Measurements from ENCODE around the gene CHST14. TPM values are rescaled to one million over a fixed set of nuclear protein-coding genes. Genes with fewer than 3 reads are reported as not detected.

CHST14 gene
- total and polyA plus RNA-seq, 2 of the 8 experiments (the other 6 are each of a cell fraction or from before 2014, with no cell fraction given) = 13.4 to 20.3 TPM

DNA sequence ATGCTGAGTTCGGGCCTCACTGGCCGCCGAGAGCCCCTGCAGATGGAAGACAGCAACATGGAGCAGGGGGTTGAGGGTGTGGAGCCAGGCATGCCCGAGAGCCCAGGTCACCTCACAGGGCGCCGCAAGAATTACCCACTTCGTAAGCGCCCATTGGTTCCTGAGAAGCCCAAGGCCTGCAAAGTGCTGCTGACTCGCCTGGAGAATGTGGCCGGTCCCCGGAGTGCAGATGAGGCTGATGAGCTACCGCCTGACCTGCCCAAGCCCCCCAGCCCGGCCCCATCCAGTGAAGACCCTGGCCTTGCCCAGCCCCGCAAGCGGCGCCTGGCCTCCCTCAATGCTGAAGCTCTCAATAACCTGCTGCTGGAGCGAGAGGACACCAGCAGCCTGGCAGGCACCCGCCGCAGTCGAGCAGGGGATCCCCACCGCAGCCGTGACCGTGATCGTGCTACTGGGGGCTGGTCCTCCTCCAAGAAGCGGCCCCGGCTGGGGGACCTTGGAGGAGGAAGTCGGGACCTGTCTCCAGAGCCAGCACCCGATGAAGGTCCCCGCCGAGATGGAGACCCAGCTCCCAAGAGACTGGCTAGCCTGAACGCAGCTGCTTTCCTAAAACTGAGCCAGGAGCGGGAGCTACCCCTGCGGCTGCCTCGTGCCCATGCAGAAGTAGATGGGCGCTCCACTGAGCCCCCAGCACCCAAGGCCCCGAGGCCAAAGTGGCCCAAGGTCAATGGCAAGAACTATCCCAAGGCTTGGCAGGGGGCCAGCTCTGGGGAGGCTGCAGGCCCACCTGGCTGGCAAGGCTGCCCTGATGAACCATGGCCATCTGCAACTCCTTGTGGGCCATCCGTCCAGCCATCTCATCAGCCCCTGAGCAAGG is 12.1 kb upstream of the CHST14 start:
- H4K8ac ChIP-seq (ENCODE audit: extremely low read depth, insufficient read depth, low read length) = no peak overlapping the region; the same call in 1 of the 2 replicates
- no peak overlapping the region for H3K56ac ChIP-seq (replicated peaks; ENCODE audit: insufficient read length, low read depth, low read length)
- H4K91ac ChIP-seq (replicated peaks; ENCODE audit: insufficient read length, low read length) = no peak overlapping the region
- 93% methylated on average over 25 of the region's 37 CpGs; no CpG with 5 or more reads in 1 of the 2 experiments for WGBS, 2 experiments (ENCODE audit: extremely low coverage in 1 of 2, insufficient coverage in 1 of 2, insufficient read length in 1 of 2, insufficient replicate concordance in 2 of 2, low coverage in 1 of 2, low lambda C conversion rate in 2 of 2, missing lambda C conversion rate in 1 of 2)
- H2BK5ac ChIP-seq (ENCODE audit: low read depth, low read length) = no peak overlapping the region
- H2BK120ac ChIP-seq (replicated peaks; ENCODE audit: low read depth, low read length) = no peak overlapping the region
- peaks cover 43 to 47% of the 10 kb centered on the region in 2 experiments for H4K20me1 ChIP-seq (replicated peaks in 1 of 2; ENCODE audit: control insufficient read depth in 1 of 2, insufficient read depth in 2 of 2, low read length in 2 of 2)
- no peak overlapping the region for H2AK5ac ChIP-seq (ENCODE audit: low read depth, low read length)
- no peak overlapping the region for H3K4me3 ChIP-seq (ENCODE audit: extremely low read depth in 1 of 4, insufficient read depth in 2 of 4, low read depth in 3 of 4, low read length in 4 of 4)
- H3K27me3 ChIP-seq (replicated peaks in 1 of 4; ENCODE audit: control insufficient read depth in 3 of 4, extremely low read depth in 1 of 4, insufficient read depth in 3 of 4, low read length in 3 of 4) = no peaks in the 10 kb centered on the region
- no peak overlapping the region for H3K23ac ChIP-seq (ENCODE audit: insufficient read length)
- H3K36me3 ChIP-seq (ENCODE audit: control insufficient read depth in 2 of 4, insufficient read depth in 4 of 4, low read length in 3 of 4) = peaks cover 22 to 45% (median 41%) of the 10 kb centered on the region in 4 experiments
- peaks cover 0 to 13% (median 5%) of the 10 kb centered on the region in 4 experiments; a peak in 6 of 7 replicates for H3K4me1 ChIP-seq (replicated peaks in 1 of 4; ENCODE audit: control insufficient read depth in 3 of 4, insufficient read depth in 4 of 4, low read length in 3 of 4)
- no peak overlapping the region for H3K4ac ChIP-seq (replicated peaks; ENCODE audit: insufficient read length, low read depth, low read length)
- H3K79me2 ChIP-seq (ENCODE audit: control insufficient read depth in 1 of 2, insufficient read depth in 2 of 2, low read length in 2 of 2) = peaks cover 6 to 71% of the 10 kb centered on the region in 2 experiments
- H4K5ac ChIP-seq (ENCODE audit: insufficient read length, low read depth, low read length) = no peak overlapping the region
- no peak overlapping the region for H2BK12ac ChIP-seq (ENCODE audit: low read depth, low read length)
- H3K79me1 ChIP-seq (ENCODE audit: low read depth, low read length) = peaks cover 44% of the 10 kb centered on the region
- H3K23me2 ChIP-seq (ENCODE audit: low read depth, low read length) = no peaks in the 10 kb centered on the region
- FAIRE-seq (no peak), DNase-seq (ENCODE audit: low read depth in 1 of 2, low spot score in 2 of 2) (no peak)
- H2BK15ac ChIP-seq (ENCODE audit: low read length) = no peak overlapping the region
- H3K9me3 ChIP-seq (ENCODE audit: insufficient read depth in 2 of 2, low read depth in 1 of 2, low read length in 1 of 2) = no peaks in the 10 kb centered on the region
- H3K27ac ChIP-seq (ENCODE audit: low read depth, low read length) = no peak overlapping the region; the same call in 1 of the 2 replicates
- TF ChIP-seq HDAC6 (IDR thresholded peaks at IDR 0.05; ENCODE audit: low read depth, low read length) (no peak), HDAC2 (IDR thresholded peaks at IDR 0.05; ENCODE audit: borderline replicate concordance in 1 of 2, low read depth in 2 of 2, low read length in 2 of 2) (no peak), SAP30 (IDR thresholded peaks at IDR 0.05; ENCODE audit: insufficient read depth, insufficient replicate concordance, low read length) (no peak), ASH2L (IDR thresholded peaks at IDR 0.05; ENCODE audit: low read length) (no peak), TBP (IDR thresholded peaks at IDR 0.05; ENCODE audit: low read depth, low read length) (no peak), JUN (IDR thresholded peaks at IDR 0.05; ENCODE audit: low read depth, low read length) (no peak), POLR2A (IDR thresholded peaks at IDR 0.05; ENCODE audit: control extremely low read depth in 1 of 2, low read depth in 2 of 2, low read length in 2 of 2) (no peak), SP4 (IDR thresholded peaks at IDR 0.05; ENCODE audit: low read length) (no peak), SIRT6 (IDR thresholded peaks at IDR 0.05; ENCODE audit: low read length) (no peak), RFX5 (IDR thresholded peaks at IDR 0.05; ENCODE audit: borderline replicate concordance, low read depth, low read length) (no peak)
- TF ChIP-seq, protein P1, sequence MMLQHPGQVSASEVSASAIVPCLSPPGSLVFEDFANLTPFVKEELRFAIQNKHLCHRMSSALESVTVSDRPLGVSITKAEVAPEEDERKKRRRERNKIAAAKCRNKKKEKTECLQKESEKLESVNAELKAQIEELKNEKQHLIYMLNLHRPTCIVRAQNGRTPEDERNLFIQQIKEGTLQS (IDR thresholded peaks at IDR 0.05; ENCODE audit: insufficient read depth, low read depth, low read length) = no peak
- no peak overlapping the region for H3K14ac ChIP-seq (ENCODE audit: insufficient read length)
- no peak overlapping the region for H3K4me2 ChIP-seq (ENCODE audit: insufficient read depth in 1 of 2, low read depth in 2 of 2, low read length in 2 of 2)
- ChIA-PET CTCF (ENCODE audit: partially characterized antibody) (interaction anchor here (1.4 to 1.9 kb wide), 2 partner anchors 11 to 49 kb away, joined by 3 to 10 read pairs; partner anchors contain the start of gene CHST14), POLR2A (ENCODE audit: partially characterized antibody) (interaction anchor here (0.8 to 1.6 kb wide), 5 partner anchors 9 to 48 kb away, joined by 3 to 5 read pairs (median 3); no protein-coding TSS in a partner anchor)
- no peak overlapping the region for H2BK20ac ChIP-seq (ENCODE audit: low read length)
- no peak overlapping the region for H3K9ac ChIP-seq (replicated peaks in 1 of 4; ENCODE audit: extremely low read depth in 1 of 4, low read depth in 3 of 4, low read length in 3 of 4)
- H2AFZ ChIP-seq (ENCODE audit: low read length) = no peak overlapping the region
- H3K18ac ChIP-seq (ENCODE audit: extremely low read depth, low read length) = no peak overlapping the region
